ENCODE measurements around the gene CGA.
A peak's percentile ranks its signal among the peaks of the same experiment; 100 is the strongest.
"Not testable (repeated sequence)": the region's sequence is repeated elsewhere in the genome, so short reads cannot be mapped to it uniquely, and the experiment has no call there.

Gene CGA

GRCh38 chr6:87095087-87095509 lies at the start of gene CGA:
Gene CGA (minus strand): TSS chr6:87095106. CDS start chr6:87088200, 6,906 bp downstream.
- no peak for DNase-seq

- DNase-seq = not testable (repeated sequence)
Measured at GRCh38 chr6:87139927-87140326, 45.0 kb upstream of the CGA start.

DNA sequence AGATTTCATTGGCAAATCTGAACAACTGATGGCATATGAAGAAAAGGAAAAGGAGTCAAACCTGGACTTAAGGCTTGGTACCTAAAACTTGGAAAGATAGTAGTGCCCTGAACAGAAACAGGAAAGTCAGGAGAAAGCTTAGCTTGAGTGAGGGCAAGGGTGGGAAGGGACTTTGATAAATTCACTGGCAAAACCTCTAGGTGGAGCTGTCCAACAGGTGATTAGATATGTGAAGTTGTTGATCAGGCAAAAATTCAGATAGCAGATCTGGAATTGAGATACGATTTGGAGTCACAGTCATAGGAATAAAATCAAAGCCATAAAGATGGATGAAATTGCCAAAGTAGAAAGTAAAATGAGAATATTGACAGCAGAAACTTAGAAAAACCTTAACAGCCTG lies 44.3 kb upstream of the CGA start:
- peak in 3 of 51 donors; percentile 1 to 41 (median 16) for DNase-seq

- no peak for DNase-seq
Measured at GRCh38 chr6:87136963-87137362, 42.1 kb upstream of the CGA start.

DNA sequence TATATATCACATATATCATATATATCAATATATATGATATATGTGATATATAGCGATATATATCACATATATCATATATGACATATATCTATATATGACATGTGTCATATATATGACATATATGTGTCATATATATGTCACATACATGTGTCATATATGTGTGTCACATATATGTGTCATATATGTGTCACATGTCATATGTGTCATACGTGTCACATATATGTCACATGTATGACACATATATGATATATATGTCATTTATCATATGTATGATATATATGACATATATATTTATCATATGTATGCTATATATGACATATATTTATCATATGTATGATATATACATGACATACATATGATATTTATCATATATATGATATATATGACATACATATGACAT lies 32.8 kb upstream of the CGA start:
- no peak for DNase-seq

- no peak for DNase-seq
Measured at GRCh38 chr6:87126501-87126900, 31.6 kb upstream of the CGA start.

- DNase-seq = no peak
Measured at GRCh38 chr6:87124074-87124473, 29.2 kb upstream of the CGA start.

DNA sequence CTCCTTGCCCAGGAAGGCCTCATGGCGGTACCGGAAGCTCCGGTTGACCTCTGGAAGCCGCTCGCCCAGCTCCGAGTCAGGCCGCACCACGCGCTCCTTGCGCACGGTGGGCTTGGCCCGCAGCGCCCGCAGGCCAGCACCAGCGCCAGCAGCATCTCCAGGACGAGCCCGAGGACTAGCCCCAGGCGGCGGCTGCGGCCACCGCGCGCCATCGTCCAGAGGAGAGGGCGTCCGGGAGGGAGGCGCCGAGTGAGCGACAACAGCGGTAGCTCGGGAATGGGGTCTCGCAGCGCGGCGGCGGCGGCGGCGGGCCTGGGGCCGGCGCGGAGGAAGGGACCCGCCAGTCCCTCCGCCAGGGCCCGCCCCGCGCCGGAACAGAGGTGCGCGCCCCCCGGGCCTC lies 27.6 kb upstream of the CGA start:
- no peak for DNase-seq

DNA sequence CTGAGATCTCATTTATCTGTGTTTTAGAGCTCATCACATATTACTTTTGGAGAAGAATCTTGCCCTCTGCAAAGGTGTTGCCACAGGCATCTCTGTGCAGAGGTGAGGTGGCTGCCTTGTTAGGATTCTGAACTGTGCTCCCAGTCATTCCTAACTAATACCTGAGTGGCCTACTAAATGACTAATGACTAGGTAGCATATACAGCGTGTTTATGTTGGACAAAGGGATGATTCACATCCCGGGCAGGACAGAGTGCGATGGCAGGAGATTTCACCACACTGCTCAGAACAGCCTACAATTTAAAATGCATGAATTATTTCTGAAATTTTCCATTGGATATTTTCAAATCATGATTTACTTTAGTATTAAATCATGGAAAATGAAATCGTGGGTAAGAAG lies 23.1 kb upstream of the CGA start:
- no peak for DNase-seq

GRCh38 chr6:87116922-87117321 lies 22.0 kb upstream of the CGA start:
- no peak for DNase-seq

- DNase-seq = no peak
Measured at GRCh38 chr6:87115402-87116135, 20.7 kb upstream of the CGA start.

- no peak for DNase-seq
Measured at GRCh38 chr6:87110636-87111035, 15.7 kb upstream of the CGA start.

DNA sequence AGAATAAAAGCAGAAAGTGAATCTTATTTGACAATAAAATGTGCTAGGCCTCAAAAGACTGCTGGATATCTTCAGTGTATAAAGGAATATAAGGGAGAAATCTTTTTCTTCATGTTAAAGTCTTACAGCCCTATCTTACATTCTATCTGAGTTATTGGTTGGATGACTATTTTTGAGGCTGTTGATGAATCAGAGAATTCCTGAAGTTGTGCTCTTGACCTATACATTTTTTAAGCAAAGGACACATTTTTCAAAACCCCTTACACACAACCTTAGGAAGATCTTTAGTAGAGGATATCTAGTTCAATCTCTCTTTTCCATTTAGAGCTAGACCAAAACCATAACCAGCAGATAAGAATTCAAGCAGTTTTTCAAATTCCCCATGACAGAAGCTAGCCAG lies 10.9 kb upstream of the CGA start:
- DNase-seq = no peak

- no peak for DNase-seq
Measured at GRCh38 chr6:87104667-87105066, 9.8 kb upstream of the CGA start.

GRCh38 chr6:87103977-87104601 lies 9.2 kb upstream of the CGA start:
- no peak for DNase-seq

DNA sequence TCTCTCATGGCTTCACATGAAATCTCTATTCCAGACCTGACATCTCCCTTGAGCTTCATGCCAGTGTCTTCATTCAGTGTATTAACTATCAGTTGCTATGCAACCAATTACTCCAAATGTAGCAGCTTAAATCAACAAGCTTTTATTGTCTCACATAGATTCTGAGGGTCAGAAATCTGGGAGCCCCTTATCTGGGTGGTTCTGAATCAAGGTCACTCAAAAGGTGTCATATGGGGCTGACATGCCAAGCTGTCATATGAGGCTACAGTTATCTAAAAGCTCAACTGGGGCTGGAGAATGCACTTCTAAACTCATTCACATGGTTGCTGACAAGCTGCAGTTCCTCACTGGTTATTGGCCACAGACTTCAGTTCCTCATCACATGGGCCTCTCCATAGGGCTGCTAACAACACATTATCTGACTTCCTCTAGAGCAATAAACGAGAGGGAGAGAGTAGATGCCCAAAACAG lies 7.3 kb upstream of the CGA start:
- peak in 1 of 51 donors; percentile 1 for DNase-seq

- DNase-seq = no peak
Measured at GRCh38 chr6:87101067-87101466, 6.2 kb upstream of the CGA start.

GRCh38 chr6:87100216-87100615 lies 5.3 kb upstream of the CGA start:
- no peak for DNase-seq

GRCh38 chr6:87099472-87099871 lies 4.6 kb upstream of the CGA start:
- no peak for DNase-seq

DNA sequence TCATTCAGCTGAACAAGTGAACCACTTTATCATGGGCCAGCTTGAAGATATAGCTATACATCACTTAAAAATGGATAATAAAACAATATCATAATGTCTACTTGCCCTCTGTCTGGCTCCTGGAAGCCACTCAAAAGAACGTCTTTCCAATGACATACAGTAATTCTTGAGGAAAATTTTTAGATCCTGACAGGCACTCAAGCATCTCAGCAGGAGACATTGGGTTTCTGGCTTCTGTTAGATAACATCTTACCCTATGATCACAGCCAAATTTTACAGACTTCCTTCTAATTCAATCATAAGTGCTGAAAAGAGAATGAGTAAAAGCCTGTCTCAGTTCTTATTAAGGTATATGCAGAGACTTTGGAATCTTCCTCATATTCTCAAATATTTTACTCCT lies 330 bp downstream of the CGA start:
- no peak for DNase-seq

DNA sequence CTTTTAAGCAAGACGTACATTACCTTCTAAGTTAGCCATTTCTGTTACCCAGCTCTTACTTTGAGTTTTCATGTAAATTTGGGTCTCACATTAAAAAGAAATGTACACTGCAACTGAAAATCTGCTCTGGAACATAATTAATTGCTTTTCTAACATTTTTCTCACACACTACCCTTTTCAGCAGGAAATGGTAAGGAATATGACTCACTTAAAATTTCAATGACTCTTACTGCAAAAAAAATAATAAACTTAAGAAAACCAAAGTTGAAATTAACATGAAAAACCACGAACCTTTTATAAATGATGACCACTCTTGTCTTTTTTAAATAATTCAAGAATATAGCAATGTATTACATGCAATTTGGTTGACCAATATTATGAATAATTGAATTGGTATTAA lies 1.3 kb downstream of the CGA start:
- DNase-seq = no peak

DNA sequence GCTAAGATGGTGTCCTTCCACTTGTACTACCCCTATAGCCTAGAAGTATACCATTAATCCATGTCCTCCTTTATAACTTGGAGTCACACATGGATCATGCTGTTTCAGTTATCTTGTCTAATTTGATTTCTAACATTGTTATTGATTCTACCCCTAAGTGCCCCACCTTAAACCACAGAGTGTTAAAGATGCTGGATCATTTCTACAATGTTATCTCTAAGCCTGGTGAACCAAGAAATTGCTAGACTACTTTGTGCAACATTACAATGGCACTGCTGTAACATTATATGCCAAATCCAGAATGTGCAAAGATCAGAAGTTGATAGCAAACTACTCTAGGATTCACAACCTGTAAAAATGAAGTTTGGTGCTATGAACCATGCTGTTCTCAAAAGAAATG lies 1.7 kb downstream of the CGA start:
- no peak for DNase-seq

GRCh38 chr6:87092435-87092834 lies 2.5 kb downstream of the CGA start:
- DNase-seq = no peak

Measured in hypothalamus (tissue), 51 donors.